KMS-11 (cell line): ENCODE data around the gene USP6.

Experiments used
- H2AFZ ChIP-seq: fragments of 200-600 bp; sonication (generic); 2 replicates; pipeline ENCODE4 v1.6.1; 2016; ENCODE audit warnings: antibody characterized with exemption, mixed run types, low read depth
- H3K27ac ChIP-seq: fragments of 200-600 bp; sonication (generic); 2 replicates; pipeline ENCODE4 v1.6.1; 2016; ENCODE audit warnings: mild to moderate bottlenecking, mixed run types
- H3K27me3 ChIP-seq: fragments of 200-600 bp; sonication (generic); 2 replicates; pipeline ENCODE4 v1.6.1; 2017; ENCODE audit warnings: mild to moderate bottlenecking, low read depth, mixed run types, moderate library complexity; ENCODE audit not compliant: insufficient read depth
- H3K36me3 ChIP-seq: fragments of 200-600 bp; sonication (generic); 2 replicates; pipeline ENCODE4 v1.6.1; 2017; ENCODE audit warnings: mild to moderate bottlenecking, mixed run types; ENCODE audit not compliant: insufficient read depth
- H3K4me1 ChIP-seq: fragments of 200-600 bp; sonication (generic); 2 replicates; pipeline ENCODE4 v1.6.1; 2016; ENCODE audit warnings: mild to moderate bottlenecking, low read depth, mixed run types; ENCODE audit not compliant: poor library complexity, severe bottlenecking
- H3K4me2 ChIP-seq: fragments of 200-600 bp; sonication (generic); 2 replicates; pipeline ENCODE4 v1.7.0; 2016; ENCODE audit warnings: mild to moderate bottlenecking, mixed run types
- H3K4me3 ChIP-seq: fragments of 200-600 bp; sonication (generic); IDR thresholded peaks from 2 replicates; pipeline ENCODE4 v1.6.1; 2017; ENCODE audit warnings: low read depth, low read length, mixed read lengths; ENCODE audit not compliant: insufficient read depth
- H3K79me2 ChIP-seq: fragments of 200-600 bp; sonication (generic); 2 replicates; pipeline ENCODE4 v1.6.1; 2016; ENCODE audit warnings: low read depth, mixed run types; ENCODE audit not compliant: insufficient read depth
- H3K9ac ChIP-seq: fragments of 200-600 bp; sonication (generic); 2 replicates; pipeline ENCODE4 v1.6.1; 2016; ENCODE audit warnings: mild to moderate bottlenecking, mixed run types
- H4K20me1 ChIP-seq: fragments of 200-600 bp; sonication (generic); 2 replicates; pipeline ENCODE4 v1.6.1; 2016; ENCODE audit warnings: mild to moderate bottlenecking, mixed run types; ENCODE audit not compliant: insufficient read depth
- TF ChIP-seq, protein P1 (sequence below): fragments of 200-600 bp; sonication (generic); conservative IDR thresholded peaks from 2 replicates; pipeline ENCODE4 v1.6.1; 2017; ENCODE audit warnings: low read depth, mild to moderate bottlenecking, antibody characterized with exemption, low read length, moderate library complexity, mixed read lengths

Gene USP6

DNA sequence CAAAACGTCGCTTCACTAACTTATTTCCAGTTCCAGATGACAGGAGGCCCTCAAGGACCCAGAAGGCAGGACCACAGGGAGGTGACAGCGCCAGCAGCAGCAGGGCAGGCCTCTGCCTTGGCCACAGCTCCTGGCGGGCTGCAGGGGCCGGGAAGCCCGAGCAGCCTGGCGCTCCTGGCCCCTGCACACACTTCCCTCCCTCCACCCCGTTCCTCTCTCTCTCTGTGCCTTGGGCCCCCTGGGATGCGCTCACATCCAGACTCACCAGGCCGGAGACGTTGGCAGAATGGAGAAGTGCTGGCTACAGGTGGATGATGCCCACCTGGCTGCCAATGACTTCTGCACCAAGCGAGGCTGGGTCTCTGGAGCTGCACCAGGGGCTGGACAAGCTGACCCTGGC is 63.2 kb downstream of the USP6 start:
- Histone ChIP-seq H3K4me3 (no peak overlapping the region), H3K4me1 (no peaks in the 10 kb centered on the region), H3K79me2 (no peaks in the 10 kb centered on the region), H3K9ac (no peak overlapping the region), H3K27ac (no peak overlapping the region), H2AFZ (no peak overlapping the region), H3K4me2 (no peak overlapping the region), H4K20me1 (no peaks in the 10 kb centered on the region), H3K36me3 (no peaks in the 10 kb centered on the region), H3K27me3 (no peaks in the 10 kb centered on the region)
- TF ChIP-seq, protein P1, sequence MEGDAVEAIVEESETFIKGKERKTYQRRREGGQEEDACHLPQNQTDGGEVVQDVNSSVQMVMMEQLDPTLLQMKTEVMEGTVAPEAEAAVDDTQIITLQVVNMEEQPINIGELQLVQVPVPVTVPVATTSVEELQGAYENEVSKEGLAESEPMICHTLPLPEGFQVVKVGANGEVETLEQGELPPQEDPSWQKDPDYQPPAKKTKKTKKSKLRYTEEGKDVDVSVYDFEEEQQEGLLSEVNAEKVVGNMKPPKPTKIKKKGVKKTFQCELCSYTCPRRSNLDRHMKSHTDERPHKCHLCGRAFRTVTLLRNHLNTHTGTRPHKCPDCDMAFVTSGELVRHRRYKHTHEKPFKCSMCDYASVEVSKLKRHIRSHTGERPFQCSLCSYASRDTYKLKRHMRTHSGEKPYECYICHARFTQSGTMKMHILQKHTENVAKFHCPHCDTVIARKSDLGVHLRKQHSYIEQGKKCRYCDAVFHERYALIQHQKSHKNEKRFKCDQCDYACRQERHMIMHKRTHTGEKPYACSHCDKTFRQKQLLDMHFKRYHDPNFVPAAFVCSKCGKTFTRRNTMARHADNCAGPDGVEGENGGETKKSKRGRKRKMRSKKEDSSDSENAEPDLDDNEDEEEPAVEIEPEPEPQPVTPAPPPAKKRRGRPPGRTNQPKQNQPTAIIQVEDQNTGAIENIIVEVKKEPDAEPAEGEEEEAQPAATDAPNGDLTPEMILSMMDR, result no peak

DNA sequence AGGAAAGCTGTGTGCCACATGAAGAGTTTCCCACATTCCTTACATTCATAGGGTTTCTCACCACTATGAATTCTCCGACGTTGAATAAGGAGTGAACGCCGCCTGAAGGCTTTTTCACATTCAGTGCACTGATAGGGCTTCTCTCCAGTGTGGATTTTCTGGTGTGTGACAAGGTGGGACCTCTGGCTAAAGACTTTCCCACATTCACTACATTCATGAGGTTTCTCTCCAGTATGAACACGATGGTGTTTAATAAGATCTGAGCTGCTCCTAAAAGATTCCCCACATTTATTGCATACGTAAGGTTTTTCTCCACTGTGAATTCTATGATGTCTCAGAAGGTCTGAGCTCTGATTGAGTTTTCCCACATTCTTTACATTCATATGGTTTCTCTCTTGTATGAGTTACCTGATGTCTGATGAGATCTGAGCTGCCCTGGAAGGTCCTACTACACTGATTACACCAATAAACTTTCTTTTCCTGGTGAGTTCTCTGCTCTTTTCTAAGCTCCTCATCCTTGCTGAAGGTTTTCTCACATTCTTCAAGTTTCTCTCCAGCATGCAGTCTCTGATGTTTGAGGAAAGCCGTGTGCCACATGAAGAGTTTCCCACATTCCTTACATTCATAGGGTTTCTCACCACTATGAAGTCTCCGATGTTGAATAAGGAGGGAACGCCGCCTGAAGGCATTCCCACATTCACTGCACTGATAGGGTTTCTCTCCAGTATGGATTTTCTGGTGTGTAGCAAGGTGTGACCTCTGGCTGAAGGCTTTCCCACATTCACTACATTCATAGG is 65.9 kb downstream of the USP6 start:
- Histone ChIP-seq H2AFZ (no peak overlapping the region), H3K27ac (no peak overlapping the region), H3K9ac (no peak overlapping the region), H3K4me1 (no peaks in the 10 kb centered on the region), H3K4me2 (no peak overlapping the region), H3K36me3 (no peaks in the 10 kb centered on the region), H3K27me3 (no peaks in the 10 kb centered on the region), H4K20me1 (no peaks in the 10 kb centered on the region), H3K4me3 (no peak overlapping the region), H3K79me2 (no peaks in the 10 kb centered on the region)
- TF ChIP-seq, protein P1, result no peak

DNA sequence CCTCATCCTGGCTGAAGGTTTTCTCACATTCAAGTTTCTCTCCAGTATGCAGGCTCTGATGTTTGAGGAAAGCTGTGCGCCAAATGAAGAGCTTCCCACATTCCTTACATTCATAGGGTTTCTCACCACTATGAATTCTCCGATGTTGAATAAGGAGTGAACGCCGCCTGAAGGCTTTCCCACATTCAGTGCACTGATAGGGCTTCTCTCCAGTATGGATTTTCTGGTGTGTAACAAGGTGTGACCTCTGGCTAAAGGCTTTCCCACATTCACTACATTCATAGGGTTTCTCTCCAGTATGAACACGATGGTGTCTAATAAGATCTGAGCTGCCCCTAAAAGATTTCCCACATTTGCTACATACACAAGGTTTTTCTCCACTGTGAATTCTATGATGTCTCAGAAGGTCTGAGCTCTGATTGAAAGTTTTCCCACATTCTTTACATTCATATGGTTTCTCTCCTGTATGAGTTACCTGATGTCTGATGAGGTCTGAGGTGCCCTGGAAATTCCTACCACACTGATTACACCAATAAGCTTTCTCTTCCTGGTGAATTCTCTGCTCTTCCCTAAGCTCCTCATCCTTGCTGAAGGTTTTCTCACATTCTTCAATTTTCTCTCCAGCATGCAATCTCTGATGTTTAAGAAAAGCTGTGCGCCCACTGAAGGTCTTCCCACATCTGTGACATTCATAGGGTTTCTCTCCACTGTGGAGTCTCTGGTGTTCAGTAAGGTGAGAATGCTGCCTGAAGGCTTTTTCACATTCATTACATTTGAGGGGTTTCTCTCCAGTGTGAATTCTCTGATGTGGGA is 67.0 kb downstream of the USP6 start:
- Histone ChIP-seq H3K27ac (no peak overlapping the region), H3K4me3 (no peak overlapping the region), H3K36me3 (no peaks in the 10 kb centered on the region), H3K4me1 (no peaks in the 10 kb centered on the region), H3K4me2 (no peak overlapping the region), H2AFZ (no peak overlapping the region), H3K9ac (no peak overlapping the region), H3K27me3 (no peaks in the 10 kb centered on the region), H3K79me2 (no peaks in the 10 kb centered on the region), H4K20me1 (no peaks in the 10 kb centered on the region)
- TF ChIP-seq, protein P1, result no peak

DNA sequence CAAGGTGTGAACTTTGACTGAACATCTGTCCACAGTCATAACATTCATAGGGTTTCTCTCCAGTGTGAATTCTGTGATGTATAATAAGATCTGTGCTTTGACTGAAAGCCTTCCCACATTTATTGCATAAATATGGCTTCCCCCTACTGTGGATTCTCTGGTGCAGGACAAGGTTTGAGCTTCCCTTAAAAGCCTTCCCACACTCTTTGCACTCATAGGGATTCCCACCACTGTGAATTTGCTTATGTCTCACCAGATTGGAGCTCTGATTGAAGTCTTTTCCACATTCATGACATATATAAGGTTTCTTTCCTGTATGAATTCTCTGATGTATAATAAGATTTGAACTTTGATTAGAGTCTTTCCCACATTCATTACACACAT is 67.6 kb downstream of the USP6 start:
- no peak overlapping the region for H3K9ac ChIP-seq
- H3K4me3 ChIP-seq, result no peak overlapping the region
- no peaks in the 10 kb centered on the region for H3K27me3 ChIP-seq
- no peaks in the 10 kb centered on the region for H3K36me3 ChIP-seq
- TF ChIP-seq, protein P1, result no peak
- no peak overlapping the region for H2AFZ ChIP-seq
- no peak overlapping the region for H3K27ac ChIP-seq
- no peaks in the 10 kb centered on the region for H4K20me1 ChIP-seq
- H3K4me1 ChIP-seq, result no peaks in the 10 kb centered on the region
- no peaks in the 10 kb centered on the region for H3K79me2 ChIP-seq
- no peak overlapping the region for H3K4me2 ChIP-seq
